ENCODE data around the gene LMBRD2. TPM values are rescaled to one million over a fixed set of nuclear protein-coding genes. Genes with fewer than 3 reads are reported as not detected.
A peak's percentile ranks its signal among the peaks of the same experiment; 100 is the strongest.

LMBRD2 gene
- polyA plus RNA-seq, 3 donors = 2.1 to 6.4 (median 2.3) TPM

DNA sequence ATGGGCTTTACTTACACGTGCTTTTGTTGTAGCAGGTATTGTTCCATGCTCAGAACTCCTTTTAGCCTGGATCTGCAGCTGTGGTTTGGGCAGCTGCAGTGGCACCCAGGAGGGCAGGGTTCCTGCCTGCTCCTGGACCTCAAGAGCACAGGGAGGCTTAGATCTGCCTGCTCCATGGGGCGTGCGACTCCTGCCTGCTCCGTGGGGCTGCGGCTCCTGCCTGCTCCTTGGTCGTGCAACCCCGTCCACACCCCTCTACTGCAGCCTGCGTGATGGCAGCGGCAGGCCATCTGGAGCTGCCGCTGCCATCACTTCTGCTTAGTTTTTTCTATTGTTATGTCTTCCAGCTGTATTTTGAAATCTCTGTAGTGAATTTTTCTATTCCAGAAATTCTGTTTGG, 73.3 kb downstream of the LMBRD2 start:
- H3K9me3 Mint-ChIP-seq = peaks cover 0 to 1% (median 0%) of the 10 kb centered on the region in 7 donors
- Histone ChIP-seq H3K4me3 (replicated peaks in 1 of 3; ENCODE audit: low read depth in 2 of 3, low read length in 3 of 3) (no peak overlapping the region), H3K9ac (ENCODE audit: insufficient read depth, low read length, poor library complexity, severe bottlenecking) (no peak overlapping the region), H3K79me2 (ENCODE audit: insufficient read depth, low read length) (no peaks in the 10 kb centered on the region), H3K9me3 (replicated peaks in 1 of 2; ENCODE audit: control insufficient read depth in 1 of 2, insufficient read depth in 1 of 2, low read length in 2 of 2) (no peaks in the 10 kb centered on the region), H3K27ac (ENCODE audit: low read depth in 1 of 2, low read length in 2 of 2) (no peak overlapping the region), H4K20me1 (ENCODE audit: insufficient read depth, low read length) (no peaks in the 10 kb centered on the region), H3K4me2 (replicated peaks; ENCODE audit: extremely low read depth, low read length, poor library complexity, severe bottlenecking) (no peak overlapping the region), H3K27me3 (ENCODE audit: control insufficient read depth in 2 of 2, insufficient read depth in 2 of 2, low read length in 2 of 2) (no peaks in the 10 kb centered on the region), H3K36me3 (replicated peaks in 1 of 2; ENCODE audit: control insufficient read depth in 1 of 2, insufficient read depth in 2 of 2, low read length in 2 of 2) (no peaks in the 10 kb centered on the region), H3K4me1 (ENCODE audit: control insufficient read depth in 1 of 2, insufficient read depth in 2 of 2, low read length in 2 of 2) (no peaks in the 10 kb centered on the region), H2AFZ (ENCODE audit: insufficient read depth, low read depth, low read length, poor library complexity, severe bottlenecking) (no peak overlapping the region)
- TF ChIP-seq, protein P1, sequence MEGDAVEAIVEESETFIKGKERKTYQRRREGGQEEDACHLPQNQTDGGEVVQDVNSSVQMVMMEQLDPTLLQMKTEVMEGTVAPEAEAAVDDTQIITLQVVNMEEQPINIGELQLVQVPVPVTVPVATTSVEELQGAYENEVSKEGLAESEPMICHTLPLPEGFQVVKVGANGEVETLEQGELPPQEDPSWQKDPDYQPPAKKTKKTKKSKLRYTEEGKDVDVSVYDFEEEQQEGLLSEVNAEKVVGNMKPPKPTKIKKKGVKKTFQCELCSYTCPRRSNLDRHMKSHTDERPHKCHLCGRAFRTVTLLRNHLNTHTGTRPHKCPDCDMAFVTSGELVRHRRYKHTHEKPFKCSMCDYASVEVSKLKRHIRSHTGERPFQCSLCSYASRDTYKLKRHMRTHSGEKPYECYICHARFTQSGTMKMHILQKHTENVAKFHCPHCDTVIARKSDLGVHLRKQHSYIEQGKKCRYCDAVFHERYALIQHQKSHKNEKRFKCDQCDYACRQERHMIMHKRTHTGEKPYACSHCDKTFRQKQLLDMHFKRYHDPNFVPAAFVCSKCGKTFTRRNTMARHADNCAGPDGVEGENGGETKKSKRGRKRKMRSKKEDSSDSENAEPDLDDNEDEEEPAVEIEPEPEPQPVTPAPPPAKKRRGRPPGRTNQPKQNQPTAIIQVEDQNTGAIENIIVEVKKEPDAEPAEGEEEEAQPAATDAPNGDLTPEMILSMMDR (IDR thresholded peaks at IDR 0.05) = no peak
- H3K36me3 Mint-ChIP-seq = no peaks in the 10 kb centered on the region
- no peak overlapping the region for H3K4me3 Mint-ChIP-seq
- H3K27ac Mint-ChIP-seq = no peak overlapping the region
- no peak for DNase-seq
- intact Hi-C loops (cut with micrococcal nuclease) = no loop called here
- WGBS (ENCODE audit: insufficient coverage) = 94% methylated on average over 2 of the region's 10 CpGs
- peaks cover 0 to 3% (median 2%) of the 10 kb centered on the region in 3 donors for H3K27me3 Mint-ChIP-seq (ENCODE audit: low read depth in 3 of 3)
- peaks cover 2% of the 10 kb centered on the region for H3K4me1 Mint-ChIP-seq

DNA sequence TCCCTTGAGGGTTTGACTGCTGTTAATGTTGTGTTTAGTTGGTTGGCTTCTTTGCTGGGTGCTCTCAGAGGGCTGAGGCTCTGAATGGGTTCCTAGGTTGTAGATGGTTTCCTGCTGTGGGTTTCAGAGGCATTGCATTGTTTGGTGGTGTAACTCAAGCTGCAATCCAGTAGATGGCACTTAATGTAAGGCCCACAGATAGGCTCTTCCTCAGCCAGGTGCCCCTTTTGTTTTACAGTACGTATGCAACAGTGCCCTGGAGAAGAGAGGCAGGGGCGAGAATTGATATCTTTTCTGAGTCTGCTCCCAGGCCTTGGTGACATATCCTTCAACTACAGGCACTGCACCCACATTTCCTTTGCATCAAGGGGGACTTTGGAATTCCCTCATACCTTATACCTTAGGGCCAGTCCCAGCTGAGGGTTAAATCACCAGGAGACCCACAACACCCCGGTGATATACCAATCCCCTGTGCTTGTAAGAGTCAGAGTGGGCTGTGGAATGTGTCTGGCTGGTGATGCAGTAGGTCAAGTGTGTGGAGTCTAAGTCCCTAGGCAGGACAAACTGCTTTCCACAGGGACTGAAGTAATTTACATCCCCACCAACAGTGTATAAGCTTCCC, 78.0 kb downstream of the LMBRD2 start:
- peaks cover 0 to 2% (median 0%) of the 10 kb centered on the region in 7 donors for H3K9me3 Mint-ChIP-seq
- intact Hi-C loops (cut with micrococcal nuclease) = no loop called here
- Histone ChIP-seq H3K4me2 (replicated peaks; ENCODE audit: extremely low read depth, low read length, poor library complexity, severe bottlenecking) (no peak overlapping the region), H3K36me3 (replicated peaks in 1 of 2; ENCODE audit: control insufficient read depth in 1 of 2, insufficient read depth in 2 of 2, low read length in 2 of 2) (no peaks in the 10 kb centered on the region), H3K27ac (ENCODE audit: low read depth in 1 of 2, low read length in 2 of 2) (no peak overlapping the region), H3K27me3 (ENCODE audit: control insufficient read depth in 2 of 2, insufficient read depth in 2 of 2, low read length in 2 of 2) (no peaks in the 10 kb centered on the region), H3K4me3 (replicated peaks in 1 of 3; ENCODE audit: low read depth in 2 of 3, low read length in 3 of 3) (no peak overlapping the region), H4K20me1 (ENCODE audit: insufficient read depth, low read length) (no peaks in the 10 kb centered on the region), H3K9me3 (replicated peaks in 1 of 2; ENCODE audit: control insufficient read depth in 1 of 2, insufficient read depth in 1 of 2, low read length in 2 of 2) (no peaks in the 10 kb centered on the region), H3K79me2 (ENCODE audit: insufficient read depth, low read length) (no peaks in the 10 kb centered on the region), H2AFZ (ENCODE audit: insufficient read depth, low read depth, low read length, poor library complexity, severe bottlenecking) (no peak overlapping the region), H3K9ac (ENCODE audit: insufficient read depth, low read length, poor library complexity, severe bottlenecking) (no peak overlapping the region), H3K4me1 (ENCODE audit: control insufficient read depth in 1 of 2, insufficient read depth in 2 of 2, low read length in 2 of 2) (no peaks in the 10 kb centered on the region)
- no peak for DNase-seq
- TF ChIP-seq, protein P1 (IDR thresholded peaks at IDR 0.05) = no peak
- H3K4me3 Mint-ChIP-seq = no peak overlapping the region
- H3K27ac Mint-ChIP-seq = peak overlapping the region in 1 of 7 donors; percentile 20
- no CpG with 5 or more reads among the region's 3 CpGs for WGBS (ENCODE audit: insufficient coverage)
- no peaks in the 10 kb centered on the region for H3K36me3 Mint-ChIP-seq
- peaks cover 0 to 4% (median 2%) of the 10 kb centered on the region in 3 donors for H3K27me3 Mint-ChIP-seq (ENCODE audit: low read depth in 3 of 3)
- peaks cover 10% of the 10 kb centered on the region for H3K4me1 Mint-ChIP-seq
